ENCODE data around the gene NLRX1.
"Not testable (repeated sequence)": the region's sequence is repeated elsewhere in the genome, so short reads cannot be mapped to it uniquely, and the experiment has no call there.

NLRX1 gene

GRCh38 chr11:119155733-119156492 lies 12.6 kb upstream of the NLRX1 start:
- DNase-seq, result no peak

- DNase-seq, result no peak
Measured at GRCh38 chr11:119156496-119156895, 12.0 kb upstream of the NLRX1 start.

GRCh38 chr11:119157063-119157462 lies 11.5 kb upstream of the NLRX1 start:
- DNase-seq, result no peak

GRCh38 chr11:119158467-119158866 lies 10.1 kb upstream of the NLRX1 start:
- DNase-seq, result no peak

GRCh38 chr11:119160151-119160550 lies 8.4 kb upstream of the NLRX1 start:
- DNase-seq, result no peak

- no peak for DNase-seq
Measured at GRCh38 chr11:119161871-119162270, 6.7 kb upstream of the NLRX1 start.

- no peak for DNase-seq
Measured at GRCh38 chr11:119166368-119167076, 2.0 kb upstream of the NLRX1 start.

- DNase-seq, result not testable (repeated sequence)
Measured at GRCh38 chr11:119167077-119167458, 1.5 kb upstream of the NLRX1 start.

GRCh38 chr11:119167933-119168332 lies 592 bp upstream of the NLRX1 start:
- no peak for DNase-seq

- DNase-seq, result no peak
Measured at GRCh38 chr11:119169282-119169719, 776 bp downstream of the NLRX1 start.

GRCh38 chr11:119172513-119172912 lies 4.0 kb downstream of the NLRX1 start:
- DNase-seq, result no peak

GRCh38 chr11:119173453-119173852 lies 4.9 kb downstream of the NLRX1 start:
- no peak for DNase-seq

GRCh38 chr11:119175493-119176077 lies 7.1 kb downstream of the NLRX1 start:
- DNase-seq, result no peak

- no peak for DNase-seq
Measured at GRCh38 chr11:119178166-119178680, 9.7 kb downstream of the NLRX1 start.

- no peak for DNase-seq
Measured at GRCh38 chr11:119179342-119179741, 10.8 kb downstream of the NLRX1 start.

- peak; percentile 82 for DNase-seq
Measured at GRCh38 chr11:119179983-119180382, 11.5 kb downstream of the NLRX1 start.

- no peak for DNase-seq
Measured at GRCh38 chr11:119180729-119181676, 12.5 kb downstream of the NLRX1 start.

- no peak for DNase-seq
Measured at GRCh38 chr11:119181677-119182412, 13.3 kb downstream of the NLRX1 start.

- DNase-seq, result not testable (repeated sequence)
Measured at GRCh38 chr11:119184399-119184798, 15.9 kb downstream of the NLRX1 start.

GRCh38 chr11:119185981-119186634 lies 17.6 kb downstream of the NLRX1 start:
- DNase-seq, result no peak
